ENCODE data around the gene WDR87. TPM values are rescaled to one million over a fixed set of nuclear protein-coding genes. Genes with fewer than 3 reads are reported as not detected.

The WDR87 gene
- total RNA-seq, 2 donors from 2014 or later = not detected

- H3K27ac Mint-ChIP-seq = no peak overlapping the region
- H3K27me3 Mint-ChIP-seq (ENCODE audit: low read depth) = no peaks in the 10 kb centered on the region
- ATAC-seq (replicated peaks in 1 of 2) (no peak), DNase-seq (no peak)
- H3K9me3 Mint-ChIP-seq = peaks cover 1 to 5% of the 10 kb centered on the region in 2 donors
- no peaks in the 10 kb centered on the region for H3K36me3 Mint-ChIP-seq (ENCODE audit: insufficient read depth in 2 of 2)
- H3K4me3 Mint-ChIP-seq = no peak overlapping the region
- no peaks in the 10 kb centered on the region for H3K4me1 Mint-ChIP-seq (ENCODE audit: low read depth)
These were observed 60.5 kb downstream of the WDR87 start for GRCh38 chr19:37845932-37846331.

Other genes with a start within 250 kb of the WDR87 start
- gene ZNF607, start 186.8 kb downstream of the WDR87 start, total RNA-seq = 10 to 100 TPM in 1 of 2 donors, 1 to 10 TPM in 1; 8.8 to 10.1 TPM
- 10 to 100 TPM in 1 of 2 donors, 1 to 10 TPM in 1; 9.7 to 11.7 TPM for gene ZNF573, start 127.0 kb downstream of the WDR87 start, total RNA-seq
- 10 to 100 TPM; 12.8 TPM for gene SIPA1L3, start 614 bp upstream of the WDR87 start, total RNA-seq

All from activated T-cell treated with anti-CD3 and anti-CD28 coated beads, Interleukin-2, amount 50 U/mL, for 72 hours (primary cell).